Endodermal cell (in vitro differentiated cells): ENCODE measurements around the gene SMAD3. TPM values are rescaled to one million over a fixed set of nuclear protein-coding genes. Genes with fewer than 3 reads are reported as not detected.

Source experiments
- DNase-seq: peaks from one replicate; pipeline ENCODE4 v3.0.0-alpha.2; 2017
- H3K27ac ChIP-seq: 2 replicates; pipeline ENCODE4 v1.5.1; 2013; ENCODE audit warnings: mild to moderate bottlenecking, low read depth, low read length, moderate library complexity
- H3K27me3 ChIP-seq: 2 replicates; pipeline ENCODE4 v1.6.1; 2013; ENCODE audit warnings: mild to moderate bottlenecking, low read length, moderate library complexity; ENCODE audit not compliant: insufficient read depth, control insufficient read depth, poor library complexity, severe bottlenecking
- H3K36me3 ChIP-seq: 2 replicates; pipeline ENCODE4 v1.7.0; 2013; ENCODE audit warnings: mild to moderate bottlenecking, low read length, moderate library complexity; ENCODE audit not compliant: control insufficient read depth, insufficient read depth
- H3K4me1 ChIP-seq: one replicate; pipeline ENCODE4 v1.7.0; 2013; ENCODE audit warnings: low read length; ENCODE audit not compliant: control insufficient read depth, insufficient read depth
- H3K4me3 ChIP-seq: 2 replicates; pipeline ENCODE4 v1.5.1; 2013; ENCODE audit warnings: mild to moderate bottlenecking, low read length, moderate library complexity
- H3K9ac ChIP-seq: 2 replicates; pipeline ENCODE4 v1.6.1; 2013; ENCODE audit warnings: mild to moderate bottlenecking, low read length, moderate library complexity; ENCODE audit not compliant: poor library complexity, severe bottlenecking; ENCODE audit errors: extremely low read depth
- H3K9me3 ChIP-seq: 2 replicates; pipeline ENCODE4 v1.6.1; 2013; ENCODE audit warnings: mild to moderate bottlenecking, low read length, moderate library complexity; ENCODE audit not compliant: control insufficient read depth
- H3K27ac Mint-ChIP-seq: 2 replicates; pipeline ENCODE4 v1.8.0; 2020; ENCODE audit warnings: mixed read lengths
- H3K27me3 Mint-ChIP-seq: 2 replicates; pipeline ENCODE4 v1.8.0; 2021; ENCODE audit warnings: mild to moderate bottlenecking, mixed read lengths; ENCODE audit not compliant: insufficient read depth
- H3K36me3 Mint-ChIP-seq: 2 replicates; pipeline ENCODE4 v1.8.0; 2020; ENCODE audit warnings: low read depth, mixed read lengths
- H3K4me1 Mint-ChIP-seq: 2 replicates; pipeline ENCODE4 v1.8.0; 2020; ENCODE audit warnings: mixed read lengths
- H3K4me3 Mint-ChIP-seq: 2 replicates; pipeline ENCODE4 v1.8.0; 2020; ENCODE audit warnings: mild to moderate bottlenecking, moderate library complexity, mixed read lengths
- H3K9me3 Mint-ChIP-seq: 2 replicates; pipeline ENCODE4 v1.8.0; 2020; ENCODE audit warnings: mild to moderate bottlenecking, mixed read lengths
- CTCF ChIP-seq: fragments of 200-600 bp; sonication (generic); conservative IDR thresholded peaks from 2 replicates; pipeline ENCODE4 v1.5.0; 2021; ENCODE audit warnings: antibody characterized with exemption, mild to moderate bottlenecking
- WGBS, 2 experiments: methylation state at CpG; one replicate each; pipeline versions ENCODE4 v1.1.5 to v1.1.7; 2013; ENCODE audit warnings: missing lambda C conversion rate in 2 of 2, mixed read lengths in 1 of 2; ENCODE audit not compliant: insufficient coverage in 1 of 2, insufficient read length in 1 of 2; 5-methylcytosine and 5-hydroxymethylcytosine counted together
- long read RNA-seq, 4 experiments: library from polyadenylated mRNA in 2 of 4; library from RNA in 1 of 4; library from capped mRNA in 1 of 4; stranded (forward) in 3 of 4; unstranded in 1 of 4; transcript quantifications; one replicate each; pipeline ENCODE4 v2.0.0, GENCODE V29; 2020 to 2021; ENCODE audit warnings: inconsistent platforms in 1 of 4
- polyA plus RNA-seq, 2 experiments: library from polyadenylated mRNA; stranded (reverse); fragments of 50-300 nt; gene quantifications; one replicate each; pipeline ENCODE4 v1.2.3, GENCODE V29; 2013
- total RNA-seq, 2 donors: library from RNA; stranded (reverse); fragmentation: NEBNext Ultra II Directional in 1 of 2; extraction: Animal tissue kit (Norgen Biotek cat#: 25700) in 1 of 2; gene quantifications; 2 replicates in 1 of 2; 3 replicates in 1 of 2; pipeline ENCODE4 v1.2.1, GENCODE V29; 2021

The SMAD3 gene
- 1 to 10 TPM; 7.8 to 9.6 TPM for total RNA-seq
- 36.7 TPM for polyA plus RNA-seq (2013, experiment 1 of 2)
- 35.6 TPM for polyA plus RNA-seq (2013, experiment 2 of 2)
- long read RNA-seq, experiment 1, full-length matches to known transcripts = 1 of 3 reads
- long read RNA-seq, experiment 1, partial matches to known transcripts = 1 of 3 reads
- long read RNA-seq, experiment 1, other reads (novel, unspliced or antisense) = 1 of 3 reads
- long read RNA-seq, experiment 2, full-length matches to known transcripts = 12 of 18 reads
- long read RNA-seq, experiment 2, partial matches to known transcripts = 2 of 18 reads
- long read RNA-seq, experiment 2, other reads (novel, unspliced or antisense) = 4 of 18 reads
- long read RNA-seq, experiment 3, full-length matches to known transcripts = 1 of 9 reads
- long read RNA-seq, experiment 3, partial matches to known transcripts = 4 of 9 reads
- long read RNA-seq, experiment 3, other reads (novel, unspliced or antisense) = 4 of 9 reads
- long read RNA-seq, experiment 4 = 0 reads

GRCh38 chr15:67065531-67066005, at the start of gene SMAD3:
SMAD3 (plus strand) TSS chr15:67065602; CDS start chr15:67066155, 553 bp downstream.
- peak within 1 kb of the TSS; percentile 73 for H3K4me3 Mint-ChIP-seq
- Histone ChIP-seq H3K27ac (peak within 1 kb of the TSS; percentile 90), H3K9me3 (no peaks in the 10 kb centered on the region), H3K4me3 (peak within 1 kb of the TSS; percentile 86), H3K36me3 (peaks cover 1% of the 10 kb centered on the region), H3K4me1 (peaks cover 29% of the 10 kb centered on the region), H3K27me3 (peaks cover 24% of the 10 kb centered on the region), H3K9ac (peak within 1 kb of the TSS; percentile 83)
- peak; percentile 93 for DNase-seq
- no peaks in the 10 kb centered on the region for H3K36me3 Mint-ChIP-seq
- no peak for TF ChIP-seq CTCF
- H3K27ac Mint-ChIP-seq = peak within 1 kb of the TSS; percentile 88
- H3K9me3 Mint-ChIP-seq = no peaks in the 10 kb centered on the region
- H3K27me3 Mint-ChIP-seq = peaks cover 66% of the 10 kb centered on the region
- H3K4me1 Mint-ChIP-seq = peaks cover 64% of the 10 kb centered on the region
- 0 to 2% methylated on average over 24 to 63 of the region's 63 CpGs for WGBS, 2 experiments

- no peaks in the 10 kb centered on the region for H3K4me1 ChIP-seq
- peaks cover 11% of the 10 kb centered on the region for H3K27me3 Mint-ChIP-seq
- H3K36me3 Mint-ChIP-seq = no peaks in the 10 kb centered on the region
- no peaks in the 10 kb centered on the region for H3K36me3 ChIP-seq
- no peak overlapping the region for H3K9ac ChIP-seq
- H3K4me3 ChIP-seq = no peak overlapping the region
- no peak overlapping the region for H3K4me3 Mint-ChIP-seq
- peaks cover 10% of the 10 kb centered on the region for H3K4me1 Mint-ChIP-seq
- no peak for TF ChIP-seq CTCF
- DNase-seq = no peak
- peak overlapping the region; percentile 39 for H3K27ac Mint-ChIP-seq
- no peaks in the 10 kb centered on the region for H3K27me3 ChIP-seq
- 63 to 87% methylated on average over 2 to 4 of the region's 4 CpGs for WGBS, 2 experiments
- H3K27ac ChIP-seq = no peak overlapping the region
- no peaks in the 10 kb centered on the region for H3K9me3 ChIP-seq
- no peaks in the 10 kb centered on the region for H3K9me3 Mint-ChIP-seq
Observed at GRCh38 chr15:67017311-67017710, 48.1 kb upstream of the SMAD3 start.

- no peaks in the 10 kb centered on the region for H3K9me3 Mint-ChIP-seq
- no peak overlapping the region for H3K4me3 ChIP-seq
- DNase-seq = peak; percentile 35
- H3K27me3 Mint-ChIP-seq = peaks cover 14% of the 10 kb centered on the region
- no peak overlapping the region for H3K4me3 Mint-ChIP-seq
- H3K4me1 Mint-ChIP-seq = peaks cover 10% of the 10 kb centered on the region
- no peaks in the 10 kb centered on the region for H3K27me3 ChIP-seq
- H3K9ac ChIP-seq = no peak overlapping the region
- WGBS, 2 experiments = 82 to 100% methylated on average over 1 of the region's 1 CpG
- no peaks in the 10 kb centered on the region for H3K4me1 ChIP-seq
- no peak overlapping the region for H3K27ac Mint-ChIP-seq
- no peaks in the 10 kb centered on the region for H3K36me3 Mint-ChIP-seq
- H3K36me3 ChIP-seq = no peaks in the 10 kb centered on the region
- no peak overlapping the region for H3K27ac ChIP-seq
- H3K9me3 ChIP-seq = no peaks in the 10 kb centered on the region
- TF ChIP-seq CTCF = no peak
Observed at GRCh38 chr15:67018026-67018425, 47.4 kb upstream of the SMAD3 start.
